NCI-H446 (cell line): ENCODE measurements around the gene TAS1R2.
"Not testable (repeated sequence)": the region's sequence is repeated elsewhere in the genome, so short reads cannot be mapped to it uniquely, and the experiment has no call there.

Experiments
- DNase-seq, 2 experiments: peaks; one replicate each; lab custom pipeline; 2025; lab: John Stamatoyannopoulos, UW

Gene TAS1R2

GRCh38 chr1:18868801-18869424, 9.5 kb upstream of the TAS1R2 start:
- no peak for DNase-seq

- DNase-seq, result no peak
Observed at GRCh38 chr1:18868354-18868753, 8.9 kb upstream of the TAS1R2 start.

GRCh38 chr1:18866846-18867245, 7.4 kb upstream of the TAS1R2 start:
- DNase-seq, result no peak

DNA sequence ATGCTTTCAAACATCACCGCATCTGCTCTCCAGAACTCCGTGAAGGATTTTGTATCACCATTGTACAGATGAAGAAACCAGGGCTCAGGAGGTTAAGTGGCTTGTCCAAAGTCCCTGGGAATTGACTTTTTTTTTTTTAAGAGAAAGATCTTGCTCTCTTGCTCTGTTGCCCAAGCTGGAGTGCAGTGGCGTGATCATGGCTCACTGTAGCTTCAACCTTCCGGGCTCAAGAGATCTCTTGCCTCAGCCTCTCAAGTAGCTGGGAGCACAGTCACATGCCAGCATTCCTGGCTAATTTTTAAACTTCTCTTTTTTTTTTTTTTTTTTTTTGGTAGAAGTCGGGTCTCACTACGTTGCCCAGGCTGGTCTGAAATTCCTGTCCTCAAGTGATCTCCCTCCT, 6.9 kb upstream of the TAS1R2 start:
- no peak for DNase-seq

DNA sequence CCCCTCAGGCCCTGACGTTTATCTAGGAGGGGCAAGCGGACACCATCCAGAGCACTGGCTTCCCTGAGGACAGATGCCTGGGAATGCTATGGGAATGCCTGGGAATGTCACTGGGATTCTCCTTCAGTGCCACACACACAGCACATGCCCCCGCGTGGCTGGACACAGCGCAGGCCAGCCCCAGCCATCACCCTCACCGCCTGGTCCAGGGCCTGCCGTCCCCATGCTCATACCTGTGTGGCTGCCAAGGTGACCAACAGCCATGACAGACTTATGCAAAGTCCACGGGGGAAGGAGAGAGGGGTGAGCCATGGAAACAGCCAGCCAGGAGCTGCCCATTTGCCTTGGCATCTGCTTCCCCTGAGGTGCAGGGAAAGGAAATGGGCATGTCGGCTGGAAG, 5.7 kb upstream of the TAS1R2 start:
- DNase-seq, result no peak

- DNase-seq, result no peak
Observed at GRCh38 chr1:18861590-18861989, 2.1 kb upstream of the TAS1R2 start.

DNA sequence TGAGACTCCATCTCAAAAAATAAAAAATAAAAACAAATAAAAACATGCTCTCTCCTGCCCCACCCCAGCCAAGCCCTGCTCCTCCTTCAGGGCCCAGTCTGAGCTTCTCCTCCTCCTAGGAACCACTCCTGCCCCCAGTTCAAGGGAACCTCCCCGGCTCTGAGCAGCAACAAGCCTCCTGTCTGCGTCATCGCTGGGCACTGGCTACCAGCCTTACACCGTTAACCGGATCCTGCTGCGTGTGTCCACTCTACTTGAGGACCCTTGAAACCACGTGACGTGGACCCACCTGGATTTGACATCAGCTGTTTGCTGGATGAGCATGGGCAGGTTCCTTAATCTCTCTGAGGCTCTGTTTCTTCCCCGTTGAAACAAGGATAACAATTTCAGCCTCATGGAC, 1.6 kb upstream of the TAS1R2 start:
- no peak for DNase-seq

GRCh38 chr1:18858070-18858688, 1.3 kb downstream of the TAS1R2 start:
- DNase-seq, result no peak

DNA sequence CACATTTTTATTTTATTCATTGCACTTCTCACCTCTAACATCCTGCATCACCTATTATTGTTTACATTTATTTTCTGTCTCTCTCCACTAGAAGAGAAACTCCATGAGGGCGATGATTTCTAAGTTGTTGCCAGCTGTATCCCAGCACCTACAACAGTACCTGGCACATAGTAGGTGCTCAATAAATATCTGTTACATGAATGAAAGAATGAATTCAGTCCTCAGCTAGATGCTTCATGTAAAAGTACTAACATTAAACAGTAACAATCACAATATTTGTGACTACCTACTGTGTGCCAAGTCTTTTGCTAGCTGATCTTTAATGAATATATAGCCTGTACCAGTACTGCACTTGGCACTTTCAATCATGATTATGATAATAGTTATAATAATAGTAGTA, 3.0 kb downstream of the TAS1R2 start:
- no peak for DNase-seq

GRCh38 chr1:18855573-18855972, 3.9 kb downstream of the TAS1R2 start:
- no peak for DNase-seq

DNA sequence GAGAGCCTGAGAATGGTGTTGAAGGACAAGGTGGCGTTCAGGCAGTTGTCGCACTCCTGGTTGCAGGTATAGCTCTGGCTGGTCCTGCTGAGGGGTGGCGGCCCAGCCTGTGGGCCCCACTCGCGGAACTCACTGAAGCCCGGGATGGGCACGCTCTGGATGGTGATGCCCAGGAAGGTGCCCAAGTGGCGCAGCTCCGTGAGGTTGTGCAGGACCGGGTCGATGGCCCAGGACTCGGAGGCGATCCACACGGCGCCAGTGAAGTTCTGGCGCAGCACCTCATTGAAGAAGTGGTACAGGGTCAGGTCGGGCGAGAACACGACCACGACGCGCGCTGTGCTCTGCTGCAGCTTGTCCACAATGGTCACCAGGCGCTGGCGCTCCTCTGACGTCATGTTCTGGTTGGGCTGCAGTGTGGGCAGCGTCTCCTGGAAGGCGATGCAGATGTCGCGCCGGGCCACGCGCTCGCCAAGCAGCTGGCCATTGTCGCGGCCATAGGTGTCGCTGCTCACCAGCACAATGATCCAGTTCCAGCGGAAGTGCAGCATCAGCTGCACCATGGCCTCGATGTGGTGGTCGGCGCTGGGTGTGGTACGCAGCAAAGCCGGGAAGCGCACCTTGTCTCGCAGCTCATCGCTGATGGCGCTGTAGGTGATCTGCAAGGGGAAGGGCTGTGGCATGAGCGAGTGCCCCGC, 5.0 kb downstream of the TAS1R2 start:
- no peak for DNase-seq

DNA sequence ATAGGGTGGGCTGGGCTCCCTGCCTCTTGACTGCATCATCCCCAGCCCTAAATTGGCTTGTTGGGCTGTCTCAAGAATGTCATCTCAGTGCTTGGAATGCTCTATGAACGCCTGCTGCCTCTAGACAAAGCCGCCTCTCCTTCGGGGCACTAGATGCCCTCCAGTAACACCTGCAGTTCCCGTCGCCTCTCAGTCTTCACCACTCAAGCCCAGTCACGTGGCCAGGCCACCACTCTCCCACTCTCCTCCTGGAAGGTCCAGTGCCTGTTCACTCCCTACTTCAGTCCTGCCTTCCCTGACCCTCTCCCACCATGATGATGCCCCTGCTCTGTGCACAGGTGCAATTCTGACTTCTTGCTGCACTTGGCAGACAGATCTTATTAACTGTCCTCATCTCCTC, 7.0 kb downstream of the TAS1R2 start:
- no peak for DNase-seq

DNA sequence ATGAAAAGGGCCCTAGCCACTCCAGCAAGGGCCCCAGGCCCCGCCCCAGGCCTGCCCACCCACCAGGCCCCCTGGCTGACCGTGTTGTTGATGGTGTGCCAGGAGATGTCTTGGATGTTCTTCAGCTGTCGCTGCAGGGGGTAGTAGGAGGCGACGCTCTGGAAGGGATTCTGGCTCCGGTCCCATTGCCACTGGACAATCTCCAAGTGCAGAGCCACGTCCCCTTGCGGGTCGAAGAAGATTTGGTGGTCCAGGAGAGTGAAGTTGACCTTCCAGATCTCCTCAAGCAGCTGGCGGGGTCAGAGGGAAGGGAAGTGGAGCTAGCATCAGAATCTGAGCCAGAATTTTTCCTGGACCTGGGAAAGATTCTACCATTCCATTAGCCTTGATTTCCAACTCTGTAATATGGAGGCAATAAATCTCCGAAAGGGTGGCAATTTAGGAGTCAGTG, 10.2 kb downstream of the TAS1R2 start:
- DNase-seq, result peak; percentile 28 to 60

- not testable (repeated sequence) for DNase-seq
Observed at GRCh38 chr1:18847723-18848122, 11.7 kb downstream of the TAS1R2 start.

- DNase-seq, result no peak
Observed at GRCh38 chr1:18840145-18840544, 19.3 kb downstream of the TAS1R2 start.

GRCh38 chr1:18836654-18837053, 22.8 kb downstream of the TAS1R2 start:
- no peak for DNase-seq

GRCh38 chr1:18832319-18832718, 27.1 kb downstream of the TAS1R2 start:
- not testable (repeated sequence) for DNase-seq

DNA sequence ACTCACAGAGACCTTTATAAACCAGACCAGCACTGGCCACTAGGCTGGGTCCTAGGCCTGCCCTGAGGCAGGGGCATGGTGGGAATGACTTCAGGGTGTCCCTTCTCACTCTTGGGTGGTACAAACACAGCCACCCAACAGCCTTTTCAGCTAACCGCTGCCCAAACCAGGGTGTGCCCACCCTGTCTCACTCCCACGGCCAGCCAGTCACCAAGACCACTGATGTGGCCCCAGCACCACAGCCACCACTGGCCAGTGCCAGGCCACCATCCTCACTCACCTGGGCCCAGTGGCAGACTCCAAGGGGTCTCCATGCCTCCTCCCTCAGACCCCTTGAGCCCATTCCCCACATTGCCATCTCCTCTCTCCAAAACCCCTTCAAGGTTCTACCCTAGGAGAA, 27.8 kb downstream of the TAS1R2 start:
- no peak for DNase-seq

- DNase-seq, result no peak
Observed at GRCh38 chr1:18830596-18830995, 28.9 kb downstream of the TAS1R2 start.

GRCh38 chr1:18829671-18830070, 29.8 kb downstream of the TAS1R2 start:
- DNase-seq, result no peak

- DNase-seq, result no peak
Observed at GRCh38 chr1:18828224-18828623, 31.2 kb downstream of the TAS1R2 start.

DNA sequence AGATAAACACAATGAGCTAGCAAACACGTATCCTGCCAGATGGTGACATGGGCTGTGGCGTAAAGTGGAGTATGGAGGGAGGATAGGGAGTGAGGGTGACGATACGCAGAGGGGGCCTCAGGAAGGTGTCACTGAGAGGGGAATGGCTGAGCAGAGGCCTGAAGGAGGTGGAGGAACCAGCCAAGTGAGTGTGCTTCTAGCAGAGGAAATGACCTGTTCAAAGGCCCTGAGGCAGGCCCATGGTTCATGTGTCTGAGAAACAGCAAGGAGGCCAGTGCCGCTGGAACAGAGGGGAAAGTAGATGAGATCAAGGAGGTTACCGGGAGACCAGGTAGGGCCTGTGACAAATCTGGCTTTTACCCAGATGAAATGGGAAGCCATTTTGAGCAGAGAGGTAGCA, 36.0 kb downstream of the TAS1R2 start:
- no peak for DNase-seq
